ENCODE measurements around the gene POLR2I.

DNA sequence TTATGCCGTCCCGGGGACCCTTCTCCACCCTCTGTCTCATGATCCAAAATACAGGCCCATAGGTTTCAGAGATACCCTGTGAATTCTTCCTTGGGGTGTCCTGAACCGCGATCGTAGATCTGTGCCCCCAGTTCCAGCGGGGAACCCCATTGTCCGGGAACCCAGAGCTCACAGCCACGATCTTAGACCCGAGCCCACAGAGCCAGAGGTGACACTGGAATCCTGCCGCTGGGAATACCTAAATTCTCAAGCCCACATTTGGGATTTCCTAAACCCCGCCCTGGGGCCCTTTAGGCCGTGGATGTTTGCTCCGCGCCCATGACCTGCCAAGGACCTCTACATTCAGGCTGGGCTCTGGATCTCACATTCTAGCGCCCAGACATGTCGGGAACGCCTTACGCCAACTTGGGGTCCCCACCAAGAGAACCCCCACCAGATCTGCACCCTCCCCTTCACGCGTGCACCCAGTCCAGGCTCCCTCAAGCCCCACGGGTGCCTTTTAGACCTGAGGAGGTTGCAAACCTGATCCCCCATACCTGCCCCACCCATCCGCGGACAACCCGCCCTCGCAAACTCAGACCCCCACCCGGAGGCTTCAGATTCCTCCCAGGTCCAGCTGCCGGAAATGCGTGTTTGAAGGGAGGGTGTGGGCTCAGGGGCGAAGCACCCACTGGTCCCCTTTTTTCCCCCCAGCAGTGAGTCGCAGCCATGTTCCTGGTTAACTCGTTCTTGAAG is 25.8 kb upstream of the POLR2I start:
- TF ChIP-seq, protein P1, sequence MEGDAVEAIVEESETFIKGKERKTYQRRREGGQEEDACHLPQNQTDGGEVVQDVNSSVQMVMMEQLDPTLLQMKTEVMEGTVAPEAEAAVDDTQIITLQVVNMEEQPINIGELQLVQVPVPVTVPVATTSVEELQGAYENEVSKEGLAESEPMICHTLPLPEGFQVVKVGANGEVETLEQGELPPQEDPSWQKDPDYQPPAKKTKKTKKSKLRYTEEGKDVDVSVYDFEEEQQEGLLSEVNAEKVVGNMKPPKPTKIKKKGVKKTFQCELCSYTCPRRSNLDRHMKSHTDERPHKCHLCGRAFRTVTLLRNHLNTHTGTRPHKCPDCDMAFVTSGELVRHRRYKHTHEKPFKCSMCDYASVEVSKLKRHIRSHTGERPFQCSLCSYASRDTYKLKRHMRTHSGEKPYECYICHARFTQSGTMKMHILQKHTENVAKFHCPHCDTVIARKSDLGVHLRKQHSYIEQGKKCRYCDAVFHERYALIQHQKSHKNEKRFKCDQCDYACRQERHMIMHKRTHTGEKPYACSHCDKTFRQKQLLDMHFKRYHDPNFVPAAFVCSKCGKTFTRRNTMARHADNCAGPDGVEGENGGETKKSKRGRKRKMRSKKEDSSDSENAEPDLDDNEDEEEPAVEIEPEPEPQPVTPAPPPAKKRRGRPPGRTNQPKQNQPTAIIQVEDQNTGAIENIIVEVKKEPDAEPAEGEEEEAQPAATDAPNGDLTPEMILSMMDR (IDR thresholded peaks at IDR 0.05), result no peak
- TF ChIP-seq RCOR1 (IDR thresholded peaks at IDR 0.05; ENCODE audit: low read length) (no peak), RAD21 (IDR thresholded peaks at IDR 0.05; ENCODE audit: low read length) (no peak)
- TF ChIP-seq, protein P2, sequence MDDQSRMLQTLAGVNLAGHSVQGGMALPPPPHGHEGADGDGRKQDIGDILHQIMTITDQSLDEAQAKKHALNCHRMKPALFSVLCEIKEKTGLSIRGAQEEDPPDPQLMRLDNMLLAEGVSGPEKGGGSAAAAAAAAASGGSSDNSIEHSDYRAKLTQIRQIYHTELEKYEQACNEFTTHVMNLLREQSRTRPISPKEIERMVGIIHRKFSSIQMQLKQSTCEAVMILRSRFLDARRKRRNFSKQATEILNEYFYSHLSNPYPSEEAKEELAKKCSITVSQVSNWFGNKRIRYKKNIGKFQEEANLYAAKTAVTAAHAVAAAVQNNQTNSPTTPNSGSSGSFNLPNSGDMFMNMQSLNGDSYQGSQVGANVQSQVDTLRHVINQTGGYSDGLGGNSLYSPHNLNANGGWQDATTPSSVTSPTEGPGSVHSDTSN (IDR thresholded peaks at IDR 0.05), result no peak

All from SK-N-SH (cell line).